Coronary artery (tissue), 2 donors: ENCODE measurements around the gene LDLRAD4.

Experiments used
- DNase-seq: peaks from one replicate; pipeline ENCODE4 v3.0.0-alpha.2; 2017; ENCODE audit warnings: low spot score
- H3K27ac ChIP-seq, 2 donors: fragments of 200-600 bp; sonication (generic); one replicate each; pipeline ENCODE4 v1.5.1; 2016 to 2019
- H3K4me3 ChIP-seq: fragments of 200-600 bp; sonication (generic); 2 replicates; pipeline ENCODE4 v1.5.1; 2016; ENCODE audit warnings: mild to moderate bottlenecking, moderate library complexity
- TF ChIP-seq, protein P1 (sequence below): fragments of 200-600 bp; sonication (generic); IDR thresholded peaks from one replicate; pipeline ENCODE4 v1.5.1; 2019; ENCODE audit warnings: antibody characterized with exemption

The LDLRAD4 gene

GRCh38 chr18:13265008-13265910, 46.7 kb downstream of the LDLRAD4 start:
- no peak overlapping the region for H3K4me3 ChIP-seq
- TF ChIP-seq, protein P1, sequence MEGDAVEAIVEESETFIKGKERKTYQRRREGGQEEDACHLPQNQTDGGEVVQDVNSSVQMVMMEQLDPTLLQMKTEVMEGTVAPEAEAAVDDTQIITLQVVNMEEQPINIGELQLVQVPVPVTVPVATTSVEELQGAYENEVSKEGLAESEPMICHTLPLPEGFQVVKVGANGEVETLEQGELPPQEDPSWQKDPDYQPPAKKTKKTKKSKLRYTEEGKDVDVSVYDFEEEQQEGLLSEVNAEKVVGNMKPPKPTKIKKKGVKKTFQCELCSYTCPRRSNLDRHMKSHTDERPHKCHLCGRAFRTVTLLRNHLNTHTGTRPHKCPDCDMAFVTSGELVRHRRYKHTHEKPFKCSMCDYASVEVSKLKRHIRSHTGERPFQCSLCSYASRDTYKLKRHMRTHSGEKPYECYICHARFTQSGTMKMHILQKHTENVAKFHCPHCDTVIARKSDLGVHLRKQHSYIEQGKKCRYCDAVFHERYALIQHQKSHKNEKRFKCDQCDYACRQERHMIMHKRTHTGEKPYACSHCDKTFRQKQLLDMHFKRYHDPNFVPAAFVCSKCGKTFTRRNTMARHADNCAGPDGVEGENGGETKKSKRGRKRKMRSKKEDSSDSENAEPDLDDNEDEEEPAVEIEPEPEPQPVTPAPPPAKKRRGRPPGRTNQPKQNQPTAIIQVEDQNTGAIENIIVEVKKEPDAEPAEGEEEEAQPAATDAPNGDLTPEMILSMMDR: no peak

DNA sequence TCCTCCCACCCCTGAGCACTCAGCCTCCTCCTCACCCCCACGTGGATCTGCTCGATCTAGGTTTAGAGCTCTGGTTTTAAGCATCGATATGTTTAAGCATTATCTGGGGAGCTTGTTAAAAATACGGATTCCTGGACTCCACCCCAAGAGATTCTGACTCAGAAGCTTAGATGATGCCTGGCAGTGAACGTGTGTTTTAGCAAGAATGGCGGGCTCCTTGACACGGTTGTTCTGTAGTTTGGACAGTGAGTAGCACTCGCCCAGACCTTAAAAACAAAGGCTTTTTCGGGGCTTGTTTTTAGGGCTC, 47.3 kb downstream of the LDLRAD4 start:
- no peak for DNase-seq
- Histone ChIP-seq H3K4me3 (peak overlapping the region; percentile 62), H3K27ac (peak overlapping the region; percentile 25 to 83)
- TF ChIP-seq, protein P1: no peak

More at GRCh38 chr18:13265008-13265910, 46.7 kb downstream of the LDLRAD4 start:
- peak overlapping the region in 1 of 2 donors; percentile 83 for H3K27ac ChIP-seq
- DNase-seq: no peak

DNA sequence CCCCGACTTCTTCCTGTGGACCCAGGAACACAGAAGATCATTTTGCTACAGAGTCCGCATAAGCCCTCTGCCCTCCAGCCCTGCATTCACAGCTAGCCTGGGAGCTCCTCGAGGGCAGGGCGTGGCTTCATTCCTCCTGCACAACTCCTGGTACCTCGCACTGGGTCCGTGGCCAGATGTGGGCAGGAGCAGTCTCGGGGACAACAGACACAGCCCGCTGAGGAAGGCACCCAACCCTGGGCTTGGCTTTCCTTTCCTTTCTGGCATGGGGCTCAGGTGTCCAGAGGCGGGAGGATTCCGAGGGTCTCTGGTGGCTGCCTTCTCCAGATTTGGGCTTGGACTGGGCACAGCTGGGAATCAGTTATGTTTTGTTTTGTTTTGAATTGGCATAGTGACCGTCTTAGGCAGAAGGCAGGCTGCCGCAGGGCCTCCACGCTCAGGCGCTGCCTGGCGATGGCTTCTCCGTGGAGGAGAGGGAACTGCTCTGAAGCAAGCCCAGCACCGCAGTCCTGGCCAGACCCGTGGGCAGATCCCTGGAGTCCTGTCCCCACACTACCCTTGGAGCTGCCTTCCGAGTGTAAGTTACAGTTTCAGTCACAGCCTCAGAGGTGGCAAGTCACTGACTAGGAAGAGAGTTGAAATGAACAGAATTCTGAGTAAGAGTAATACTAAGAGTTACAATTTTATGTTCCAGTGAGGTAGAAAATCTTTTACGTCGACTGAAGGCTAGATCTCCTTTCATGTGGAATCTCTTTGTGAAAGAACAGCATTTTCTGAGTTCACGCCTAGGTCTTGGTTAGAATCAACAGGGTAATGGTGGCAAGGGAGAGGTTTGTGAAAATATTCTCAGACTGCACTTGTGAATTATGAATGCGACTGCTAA, 47.9 kb downstream of the LDLRAD4 start:
- DNase-seq: no peak
- Histone ChIP-seq H3K27ac (peak overlapping the region; percentile 25 to 83), H3K4me3 (peak overlapping the region; percentile 62)
- TF ChIP-seq, protein P1: no peak

DNA sequence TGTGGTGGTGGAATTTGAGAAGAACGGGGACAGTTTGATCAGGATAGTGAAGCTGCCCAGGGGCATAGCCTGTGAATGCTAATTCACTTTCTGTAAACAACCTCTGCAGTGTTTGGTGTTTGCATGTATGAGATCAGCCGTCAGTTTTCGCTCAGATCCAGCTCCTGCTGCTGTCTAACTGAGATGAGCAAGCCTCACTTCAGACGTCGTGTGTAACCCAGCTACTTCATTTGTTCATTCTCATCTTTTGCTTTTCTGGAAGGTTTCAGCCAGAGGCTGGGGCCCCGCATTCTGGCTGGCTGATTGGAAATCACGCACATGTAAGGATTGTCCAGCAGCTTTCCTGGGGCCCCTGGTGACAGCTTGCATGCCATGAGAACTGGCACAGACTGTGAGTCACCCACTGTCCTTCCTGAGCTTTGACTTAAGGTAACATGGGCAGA, 48.9 kb downstream of the LDLRAD4 start:
- no peak for DNase-seq
- TF ChIP-seq, protein P1: no peak
- peak overlapping the region in 1 of 2 donors; percentile 83 for H3K27ac ChIP-seq
- no peak overlapping the region for H3K4me3 ChIP-seq

- TF ChIP-seq, protein P1: no peak
- DNase-seq: no peak
- H3K27ac ChIP-seq: peak overlapping the region; percentile 15 to 69
- no peak overlapping the region for H3K4me3 ChIP-seq
These were observed 49.8 kb downstream of the LDLRAD4 start for GRCh38 chr18:13268158-13269012.

DNA sequence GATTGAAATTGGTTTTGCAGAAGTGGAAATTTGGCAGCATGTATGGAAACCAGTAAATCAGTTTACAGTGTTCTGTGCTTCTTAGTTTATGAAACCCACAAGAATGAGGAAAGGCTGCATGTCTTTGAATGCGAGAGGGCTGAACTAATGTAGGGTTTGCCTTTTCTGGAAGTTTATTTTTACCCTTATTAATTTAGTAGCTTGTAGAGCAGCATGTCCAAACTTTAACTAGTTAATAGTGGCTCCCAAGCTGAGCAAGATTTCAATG, 50.4 kb downstream of the LDLRAD4 start:
- TF ChIP-seq, protein P1: no peak
- no peak overlapping the region for H3K4me3 ChIP-seq
- DNase-seq: no peak
- H3K27ac ChIP-seq: peak overlapping the region; percentile 15 to 69
